Measurements from ENCODE around the gene ZMYND8.
"Not testable (repeated sequence)": the region's sequence is repeated elsewhere in the genome, so short reads cannot be mapped to it uniquely, and the experiment has no call there.

Gene ZMYND8

GRCh38 chr20:47356526-47357295 is at the start of gene ZMYND8:
ZMYND8 (minus strand) TSS chr20:47356699; CDS start chr20:47356670, 29 bp downstream.
- Histone ChIP-seq H3K9me3 (ENCODE audit: control insufficient read depth in 1 of 2, low read length in 2 of 2) (no peaks in the 10 kb centered on the region), H3K27ac (ENCODE audit: low read length) (peak within 1 kb of the TSS; percentile 98), H3K27me3 (ENCODE audit: low read depth, low read length) (no peaks in the 10 kb centered on the region), H3K4me3 (ENCODE audit: low read depth in 1 of 2, low read length in 2 of 2) (peak within 1 kb of the TSS; percentile 51 to 56), H3K4me1 (ENCODE audit: control insufficient read depth in 1 of 2, insufficient read depth in 2 of 2, low read length in 2 of 2) (peaks cover 70 to 93% of the 10 kb centered on the region in 2 donors), H3K36me3 (ENCODE audit: control insufficient read depth in 1 of 2, insufficient read depth in 2 of 2, low read length in 2 of 2) (no peaks in the 10 kb centered on the region)

- no peak overlapping the region for H3K27ac ChIP-seq (ENCODE audit: low read length)
- H3K4me3 ChIP-seq (ENCODE audit: low read depth in 1 of 2, low read length in 2 of 2), result no peak overlapping the region
- H3K9me3 ChIP-seq (ENCODE audit: control insufficient read depth in 1 of 2, low read length in 2 of 2), result no peaks in the 10 kb centered on the region
- no peaks in the 10 kb centered on the region for H3K4me1 ChIP-seq (ENCODE audit: control insufficient read depth in 1 of 2, insufficient read depth in 2 of 2, low read length in 2 of 2)
- no peaks in the 10 kb centered on the region for H3K27me3 ChIP-seq (ENCODE audit: low read depth, low read length)
- no peaks in the 10 kb centered on the region for H3K36me3 ChIP-seq (ENCODE audit: control insufficient read depth in 1 of 2, insufficient read depth in 2 of 2, low read length in 2 of 2)
Measured at GRCh38 chr20:47405775-47406325, 49.4 kb upstream of the ZMYND8 start.

GRCh38 chr20:47400685-47401084 is 44.2 kb upstream of the ZMYND8 start:
- H3K4me1 ChIP-seq (ENCODE audit: control insufficient read depth in 1 of 2, insufficient read depth in 2 of 2, low read length in 2 of 2), result no peaks in the 10 kb centered on the region
- H3K4me3 ChIP-seq (ENCODE audit: low read depth in 1 of 2, low read length in 2 of 2), result no peak overlapping the region
- H3K36me3 ChIP-seq (ENCODE audit: control insufficient read depth in 1 of 2, insufficient read depth in 2 of 2, low read length in 2 of 2), result no peaks in the 10 kb centered on the region
- H3K9me3 ChIP-seq (ENCODE audit: control insufficient read depth in 1 of 2, low read length in 2 of 2), result no peaks in the 10 kb centered on the region
- no peaks in the 10 kb centered on the region for H3K27me3 ChIP-seq (ENCODE audit: low read depth, low read length)
- H3K27ac ChIP-seq (ENCODE audit: low read length), result no peak overlapping the region

- Histone ChIP-seq H3K27me3 (ENCODE audit: low read depth, low read length) (no peaks in the 10 kb centered on the region), H3K27ac (ENCODE audit: low read length) (no peak overlapping the region), H3K4me3 (ENCODE audit: low read depth in 1 of 2, low read length in 2 of 2) (no peak overlapping the region), H3K36me3 (ENCODE audit: control insufficient read depth in 1 of 2, insufficient read depth in 2 of 2, low read length in 2 of 2) (no peaks in the 10 kb centered on the region), H3K4me1 (ENCODE audit: control insufficient read depth in 1 of 2, insufficient read depth in 2 of 2, low read length in 2 of 2) (no peaks in the 10 kb centered on the region), H3K9me3 (ENCODE audit: control insufficient read depth in 1 of 2, low read length in 2 of 2) (no peaks in the 10 kb centered on the region)
Measured at GRCh38 chr20:47397652-47398301, 41.3 kb upstream of the ZMYND8 start.

- H3K4me3 ChIP-seq (ENCODE audit: low read depth in 1 of 2, low read length in 2 of 2), result no peak overlapping the region
- no peaks in the 10 kb centered on the region for H3K36me3 ChIP-seq (ENCODE audit: control insufficient read depth in 1 of 2, insufficient read depth in 2 of 2, low read length in 2 of 2)
- no peaks in the 10 kb centered on the region for H3K4me1 ChIP-seq (ENCODE audit: control insufficient read depth in 1 of 2, insufficient read depth in 2 of 2, low read length in 2 of 2)
- no peaks in the 10 kb centered on the region for H3K27me3 ChIP-seq (ENCODE audit: low read depth, low read length)
- no peak overlapping the region for H3K27ac ChIP-seq (ENCODE audit: low read length)
- no peaks in the 10 kb centered on the region for H3K9me3 ChIP-seq (ENCODE audit: control insufficient read depth in 1 of 2, low read length in 2 of 2)
Measured at GRCh38 chr20:47396762-47397476, 40.4 kb upstream of the ZMYND8 start.

GRCh38 chr20:47393796-47394514 is 37.5 kb upstream of the ZMYND8 start:
- not testable (repeated sequence) for H3K27me3 ChIP-seq (ENCODE audit: low read depth, low read length); H3K4me3 ChIP-seq (ENCODE audit: low read depth in 1 of 2, low read length in 2 of 2); H3K36me3 ChIP-seq (ENCODE audit: control insufficient read depth in 1 of 2, insufficient read depth in 2 of 2, low read length in 2 of 2); H3K4me1 ChIP-seq (ENCODE audit: control insufficient read depth in 1 of 2, insufficient read depth in 2 of 2, low read length in 2 of 2); H3K9me3 ChIP-seq (ENCODE audit: control insufficient read depth in 1 of 2, low read length in 2 of 2); H3K27ac ChIP-seq (ENCODE audit: low read length)

GRCh38 chr20:47392721-47393073 is 36.2 kb upstream of the ZMYND8 start:
- Histone ChIP-seq H3K9me3 (ENCODE audit: control insufficient read depth in 1 of 2, low read length in 2 of 2) (no peaks in the 10 kb centered on the region), H3K27ac (ENCODE audit: low read length) (no peak overlapping the region), H3K27me3 (ENCODE audit: low read depth, low read length) (no peaks in the 10 kb centered on the region), H3K4me1 (ENCODE audit: control insufficient read depth in 1 of 2, insufficient read depth in 2 of 2, low read length in 2 of 2) (no peaks in the 10 kb centered on the region), H3K4me3 (ENCODE audit: low read depth in 1 of 2, low read length in 2 of 2) (no peak overlapping the region), H3K36me3 (ENCODE audit: control insufficient read depth in 1 of 2, insufficient read depth in 2 of 2, low read length in 2 of 2) (no peaks in the 10 kb centered on the region)

- no peaks in the 10 kb centered on the region for H3K36me3 ChIP-seq (ENCODE audit: control insufficient read depth in 1 of 2, insufficient read depth in 2 of 2, low read length in 2 of 2)
- no peaks in the 10 kb centered on the region for H3K4me1 ChIP-seq (ENCODE audit: control insufficient read depth in 1 of 2, insufficient read depth in 2 of 2, low read length in 2 of 2)
- no peaks in the 10 kb centered on the region for H3K27me3 ChIP-seq (ENCODE audit: low read depth, low read length)
- no peak overlapping the region for H3K4me3 ChIP-seq (ENCODE audit: low read depth in 1 of 2, low read length in 2 of 2)
- no peaks in the 10 kb centered on the region for H3K9me3 ChIP-seq (ENCODE audit: control insufficient read depth in 1 of 2, low read length in 2 of 2)
- H3K27ac ChIP-seq (ENCODE audit: low read length), result no peak overlapping the region
Measured at GRCh38 chr20:47392015-47392720, 35.7 kb upstream of the ZMYND8 start.

- Histone ChIP-seq H3K9me3 (ENCODE audit: control insufficient read depth in 1 of 2, low read length in 2 of 2) (no peaks in the 10 kb centered on the region), H3K27ac (ENCODE audit: low read length) (no peak overlapping the region), H3K36me3 (ENCODE audit: control insufficient read depth in 1 of 2, insufficient read depth in 2 of 2, low read length in 2 of 2) (no peaks in the 10 kb centered on the region), H3K4me1 (ENCODE audit: control insufficient read depth in 1 of 2, insufficient read depth in 2 of 2, low read length in 2 of 2) (no peaks in the 10 kb centered on the region), H3K27me3 (ENCODE audit: low read depth, low read length) (no peaks in the 10 kb centered on the region), H3K4me3 (ENCODE audit: low read depth in 1 of 2, low read length in 2 of 2) (no peak overlapping the region)
Measured at GRCh38 chr20:47391276-47392010, 34.9 kb upstream of the ZMYND8 start.

GRCh38 chr20:47389867-47390347 is 33.4 kb upstream of the ZMYND8 start:
- Histone ChIP-seq H3K9me3 (ENCODE audit: control insufficient read depth in 1 of 2, low read length in 2 of 2) (no peaks in the 10 kb centered on the region), H3K4me1 (ENCODE audit: control insufficient read depth in 1 of 2, insufficient read depth in 2 of 2, low read length in 2 of 2) (no peaks in the 10 kb centered on the region), H3K4me3 (ENCODE audit: low read depth in 1 of 2, low read length in 2 of 2) (no peak overlapping the region), H3K27me3 (ENCODE audit: low read depth, low read length) (no peaks in the 10 kb centered on the region), H3K36me3 (ENCODE audit: control insufficient read depth in 1 of 2, insufficient read depth in 2 of 2, low read length in 2 of 2) (no peaks in the 10 kb centered on the region), H3K27ac (ENCODE audit: low read length) (no peak overlapping the region)

Data from muscle layer of duodenum (tissue), 2 donors.